Natural killer cell (primary cell): ENCODE data around the gene ITGAL. TPM values are rescaled to one million over a fixed set of nuclear protein-coding genes. Genes with fewer than 3 reads are reported as not detected.

ENCODE experiments used
- ATAC-seq, 3 donors: fragments of 150-1000 bp in 2 of 3; fragments of 200-7000 bp in 1 of 3; cut with Tn5 transposase; 1 replicate in 1 of 3; 2 replicates in 2 of 3; pipeline ENCODE4 v1.10.0; 2021; ENCODE audit warnings: mild to moderate bottlenecking in 2 of 3, moderate library complexity in 2 of 3
- DNase-seq, 2 donors: peaks; one replicate each; pipeline versions ENCODE4 v3.0.0 to v3.0.0-alpha.2; 2013 to 2021; ENCODE audit warnings: mixed read lengths in 1 of 2
- H3K27ac ChIP-seq: one replicate; pipeline ENCODE4 v1.5.1; 2013; ENCODE audit warnings: mild to moderate bottlenecking, low read length
- H3K27me3 ChIP-seq: one replicate; pipeline ENCODE4 v1.6.1; 2013; ENCODE audit warnings: low read length; ENCODE audit not compliant: control insufficient read depth, insufficient read depth
- H3K36me3 ChIP-seq: one replicate; pipeline ENCODE4 v1.6.1; 2013; ENCODE audit warnings: low read length; ENCODE audit not compliant: control insufficient read depth, insufficient read depth
- H3K4me1 ChIP-seq: one replicate; pipeline ENCODE4 v1.6.1; 2013; ENCODE audit warnings: low read length; ENCODE audit not compliant: control insufficient read depth, insufficient read depth
- H3K4me3 ChIP-seq: one replicate; pipeline ENCODE4 v1.5.1; 2013; ENCODE audit warnings: low read length
- H3K9me3 ChIP-seq: one replicate; pipeline ENCODE4 v1.6.1; 2013; ENCODE audit warnings: low read length; ENCODE audit not compliant: control insufficient read depth, insufficient read depth
- H3K27ac Mint-ChIP-seq, 2 donors: one replicate each; pipeline ENCODE4 v1.8.0; 2022; ENCODE audit warnings: mild to moderate bottlenecking in 2 of 2, mixed read lengths in 2 of 2, moderate library complexity in 1 of 2
- H3K27me3 Mint-ChIP-seq, 2 donors: one replicate each; pipeline ENCODE4 v1.8.0; 2022; ENCODE audit warnings: low read depth in 2 of 2, mixed read lengths in 2 of 2
- H3K36me3 Mint-ChIP-seq: one replicate; pipeline ENCODE4 v1.8.0; 2022; ENCODE audit warnings: mixed read lengths
- H3K4me1 Mint-ChIP-seq, 2 donors: one replicate each; pipeline ENCODE4 v1.8.0; 2022; ENCODE audit warnings: mixed read lengths in 2 of 2
- H3K4me3 Mint-ChIP-seq: one replicate; pipeline ENCODE4 v1.8.0; 2022; ENCODE audit warnings: mild to moderate bottlenecking, moderate library complexity, mixed read lengths
- H3K9me3 Mint-ChIP-seq, 2 donors: one replicate each; pipeline ENCODE4 v1.8.0; 2022; ENCODE audit warnings: mixed read lengths in 2 of 2
- CTCF ChIP-seq: fragments of 200-600 bp; IDR thresholded peaks from one replicate; pipeline ENCODE4 v1.8.0; 2022; ENCODE audit warnings: antibody characterized with exemption
- WGBS: methylation state at CpG from one replicate; pipeline ENCODE4 v1.1.7; 2013; ENCODE audit warnings: missing lambda C conversion rate; ENCODE audit not compliant: insufficient coverage; 5-methylcytosine and 5-hydroxymethylcytosine counted together
- intact Hi-C: fragments of 100-400 bp; cut with micrococcal nuclease; formaldehyde crosslinking; loops from one replicate; pipeline ENCODE4 v1.14.2; 2022
- total RNA-seq, 4 donors: library from RNA; stranded (reverse); fragments of 120-200 nt in 1 of 4; gene quantifications; one replicate each; pipeline versions ENCODE4 v1.2.3 to v1.2.4, GENCODE V29; 2013 to 2022

The ITGAL gene
- total RNA-seq, 3 donors from 2014 or later (not counting 1 experiment from before 2014, with no cell fraction given) = 1,131 to 1,260 (median 1,176) TPM

- H3K9me3 ChIP-seq = no peaks in the 10 kb centered on the region
- Mint-ChIP-seq H3K27me3 (no peaks in the 10 kb centered on the region), H3K9me3 (no peaks in the 10 kb centered on the region), H3K4me1 (peaks cover 39 to 40% of the 10 kb centered on the region in 2 donors), H3K27ac (peak overlapping the region; percentile 64 to 69), H3K4me3 (no peak overlapping the region), H3K36me3 (peaks cover 13% of the 10 kb centered on the region)
- H3K4me3 ChIP-seq = no peak overlapping the region
- peaks cover 83% of the 10 kb centered on the region for H3K36me3 ChIP-seq
- no peak overlapping the region for H3K27ac ChIP-seq
- ATAC-seq = peak in 1 of 3 donors; percentile 38
- no peaks in the 10 kb centered on the region for H3K27me3 ChIP-seq
- 66% methylated on average over 6 of the region's 6 CpGs for WGBS
- intact Hi-C loops = no loop called here
- TF ChIP-seq CTCF = no peak
- DNase-seq = peak in 1 of 2 donors; percentile 51
- peaks cover 8% of the 10 kb centered on the region for H3K4me1 ChIP-seq
These were observed 19.3 kb downstream of the ITGAL start for GRCh38 chr16:30491744-30492308.

DNA sequence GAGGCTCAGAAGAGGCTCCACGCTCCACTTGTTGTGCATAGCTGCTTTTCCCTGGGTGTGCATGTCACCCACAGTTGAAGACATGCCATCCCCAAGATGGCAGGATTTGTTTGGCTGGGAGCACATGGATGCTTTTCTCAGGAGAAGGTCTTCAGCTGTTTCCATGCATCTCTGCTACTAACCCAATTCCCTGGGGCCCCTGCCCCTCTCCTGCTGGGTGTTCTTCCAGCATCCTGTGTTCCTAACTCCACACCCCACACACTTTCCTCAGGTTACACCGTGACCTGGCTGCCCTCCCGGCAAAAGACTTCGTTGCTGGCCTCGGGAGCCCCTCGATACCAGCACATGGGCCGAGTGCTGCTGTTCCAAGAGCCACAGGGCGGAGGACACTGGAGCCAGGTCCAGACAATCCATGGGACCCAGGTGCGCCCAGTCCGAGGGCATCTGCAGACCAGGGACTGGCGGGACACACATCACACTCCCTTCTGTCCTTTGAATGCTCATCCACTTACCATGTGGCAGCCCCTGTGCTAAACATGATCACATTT lies 21.5 kb downstream of the ITGAL start:
- H3K4me1 ChIP-seq = peaks cover 3% of the 10 kb centered on the region
- no peak overlapping the region for H3K4me3 ChIP-seq
- H3K9me3 ChIP-seq = no peaks in the 10 kb centered on the region
- 98% methylated on average over 11 of the region's 11 CpGs for WGBS
- ATAC-seq (no peak), DNase-seq (no peak)
- no peaks in the 10 kb centered on the region for H3K27me3 Mint-ChIP-seq
- no peaks in the 10 kb centered on the region for H3K27me3 ChIP-seq
- TF ChIP-seq CTCF = no peak
- no peak overlapping the region for H3K4me3 Mint-ChIP-seq
- H3K9me3 Mint-ChIP-seq = no peaks in the 10 kb centered on the region
- H3K27ac Mint-ChIP-seq = peak overlapping the region; percentile 17 to 62
- H3K4me1 Mint-ChIP-seq = peaks cover 32 to 33% of the 10 kb centered on the region in 2 donors
- H3K36me3 ChIP-seq = peaks cover 87% of the 10 kb centered on the region
- H3K27ac ChIP-seq = no peak overlapping the region
- intact Hi-C loops = no loop called here
- H3K36me3 Mint-ChIP-seq = peaks cover 13% of the 10 kb centered on the region

DNA sequence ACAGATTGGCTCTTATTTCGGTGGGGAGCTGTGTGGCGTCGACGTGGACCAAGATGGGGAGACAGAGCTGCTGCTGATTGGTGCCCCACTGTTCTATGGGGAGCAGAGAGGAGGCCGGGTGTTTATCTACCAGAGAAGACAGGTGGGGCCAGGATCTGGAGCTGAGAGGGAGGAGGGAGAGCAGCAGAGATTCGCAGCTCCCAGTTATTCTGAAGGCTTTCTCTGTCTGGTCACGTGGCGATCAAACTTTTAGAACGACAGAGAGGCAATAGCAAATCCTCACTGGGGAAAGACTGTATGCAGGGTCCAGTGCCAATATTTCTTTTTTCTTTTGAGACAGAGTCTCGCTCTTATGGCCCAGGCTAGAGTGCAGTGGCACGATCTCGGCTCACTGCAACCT lies 22.2 kb downstream of the ITGAL start:
- H3K4me3 ChIP-seq = no peak overlapping the region
- no peaks in the 10 kb centered on the region for H3K27me3 Mint-ChIP-seq
- 94% methylated on average over 10 of the region's 12 CpGs for WGBS
- TF ChIP-seq CTCF = no peak
- H3K4me3 Mint-ChIP-seq = no peak overlapping the region
- ATAC-seq (no peak), DNase-seq (no peak)
- H3K27me3 ChIP-seq = no peaks in the 10 kb centered on the region
- H3K4me1 Mint-ChIP-seq = peaks cover 30 to 32% of the 10 kb centered on the region in 2 donors
- H3K27ac Mint-ChIP-seq = peak overlapping the region; percentile 17 to 62
- H3K36me3 ChIP-seq = peaks cover 85% of the 10 kb centered on the region
- intact Hi-C loops = no loop called here
- no peaks in the 10 kb centered on the region for H3K9me3 ChIP-seq
- peaks cover 13% of the 10 kb centered on the region for H3K36me3 Mint-ChIP-seq
- H3K4me1 ChIP-seq = no peaks in the 10 kb centered on the region
- H3K27ac ChIP-seq = no peak overlapping the region
- H3K9me3 Mint-ChIP-seq = no peaks in the 10 kb centered on the region

DNA sequence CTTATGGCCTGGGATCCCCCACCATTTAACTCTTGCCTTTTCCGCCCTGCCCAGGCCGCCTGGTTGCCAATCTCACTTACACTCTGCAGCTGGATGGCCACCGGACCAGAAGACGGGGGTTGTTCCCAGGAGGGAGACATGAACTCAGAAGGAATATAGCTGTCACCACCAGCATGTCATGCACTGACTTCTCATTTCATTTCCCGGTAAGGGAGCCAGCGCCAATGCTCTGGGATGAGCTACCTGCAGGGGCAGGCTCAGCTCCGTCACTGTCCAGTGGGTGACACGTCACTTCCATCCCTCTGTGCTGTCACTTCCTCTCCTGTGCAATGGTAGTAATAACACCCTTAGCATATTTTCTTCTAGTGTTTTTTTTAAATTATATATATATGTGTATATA lies 26.7 kb downstream of the ITGAL start:
- ATAC-seq = no peak
- no peak for DNase-seq
- no peaks in the 10 kb centered on the region for H3K27me3 ChIP-seq
- H3K4me1 ChIP-seq = no peaks in the 10 kb centered on the region
- no peaks in the 10 kb centered on the region for H3K9me3 ChIP-seq
- Mint-ChIP-seq H3K4me1 (peaks cover 18 to 26% of the 10 kb centered on the region in 2 donors), H3K36me3 (peaks cover 11% of the 10 kb centered on the region), H3K27me3 (no peaks in the 10 kb centered on the region), H3K4me3 (no peak overlapping the region), H3K9me3 (no peaks in the 10 kb centered on the region), H3K27ac (peak overlapping the region; percentile 66 to 78)
- no peak for TF ChIP-seq CTCF
- no peak overlapping the region for H3K4me3 ChIP-seq
- no peak overlapping the region for H3K27ac ChIP-seq
- peaks cover 82% of the 10 kb centered on the region for H3K36me3 ChIP-seq
- 95% methylated on average over 7 of the region's 8 CpGs for WGBS
- intact Hi-C loops = no loop called here
